IPS-NIHi7 (cell line): ENCODE data around the gene FEZ2.
A peak's percentile ranks its signal among the peaks of the same experiment; 100 is the strongest.
"Not testable (repeated sequence)": the region's sequence is repeated elsewhere in the genome, so short reads cannot be mapped to it uniquely, and the experiment has no call there.

Experiments used
- DNase-seq: peaks from one replicate; pipeline ENCODE4 v3.0.0; 2012; ENCODE audit warnings: mixed read lengths; ENCODE audit errors: extremely low spot score

FEZ2 gene, protein sequence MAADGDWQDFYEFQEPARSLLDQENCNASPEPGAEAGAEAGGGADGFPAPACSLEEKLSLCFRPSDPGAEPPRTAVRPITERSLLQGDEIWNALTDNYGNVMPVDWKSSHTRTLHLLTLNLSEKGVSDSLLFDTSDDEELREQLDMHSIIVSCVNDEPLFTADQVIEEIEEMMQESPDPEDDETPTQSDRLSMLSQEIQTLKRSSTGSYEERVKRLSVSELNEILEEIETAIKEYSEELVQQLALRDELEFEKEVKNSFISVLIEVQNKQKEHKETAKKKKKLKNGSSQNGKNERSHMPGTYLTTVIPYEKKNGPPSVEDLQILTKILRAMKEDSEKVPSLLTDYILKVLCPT

DNA sequence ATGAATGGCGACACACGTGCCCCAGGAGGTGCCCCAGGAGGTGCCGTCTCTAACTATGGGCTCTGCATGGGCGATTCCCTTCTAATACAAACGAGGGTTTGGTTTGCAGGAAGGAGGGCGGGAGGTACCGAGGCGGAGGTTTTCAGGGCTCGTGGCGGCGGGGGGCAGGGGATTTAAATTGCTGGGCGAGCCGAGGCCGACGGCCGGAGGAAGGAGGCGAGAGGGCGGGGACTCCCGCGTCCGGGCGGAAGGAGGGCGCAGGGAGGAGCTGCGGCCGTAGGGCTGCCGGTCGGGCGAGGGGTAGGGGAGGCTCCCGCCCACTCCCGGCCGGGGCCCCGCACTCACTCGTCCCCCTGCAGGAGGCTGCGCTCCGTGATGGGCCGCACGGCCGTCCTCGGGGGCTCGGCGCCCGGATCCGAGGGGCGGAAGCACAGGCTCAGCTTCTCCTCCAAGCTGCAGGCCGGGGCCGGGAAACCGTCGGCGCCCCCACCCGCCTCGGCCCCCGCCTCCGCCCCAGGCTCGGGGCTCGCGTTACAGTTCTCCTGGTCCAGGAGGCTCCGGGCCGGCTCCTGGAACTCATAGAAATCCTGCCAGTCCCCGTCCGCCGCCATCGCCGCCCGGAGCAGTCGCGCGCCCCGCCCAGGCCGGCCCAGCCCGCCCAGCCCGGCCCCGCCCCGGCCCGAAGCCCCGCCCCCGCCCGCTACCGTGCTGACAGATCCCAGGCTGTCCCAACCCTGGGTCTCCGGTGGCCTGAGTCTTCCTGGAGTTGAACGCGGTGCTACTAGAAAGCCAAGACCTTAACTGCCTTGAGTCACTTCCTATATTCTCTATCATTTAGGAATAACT lies at the start of gene FEZ2:
TSS of gene FEZ2 (minus strand) at position 637 of the 846 bp plus-strand sequence. CDS start at position 611, 26 bp downstream.
- DNase-seq = peak; percentile 94

DNA sequence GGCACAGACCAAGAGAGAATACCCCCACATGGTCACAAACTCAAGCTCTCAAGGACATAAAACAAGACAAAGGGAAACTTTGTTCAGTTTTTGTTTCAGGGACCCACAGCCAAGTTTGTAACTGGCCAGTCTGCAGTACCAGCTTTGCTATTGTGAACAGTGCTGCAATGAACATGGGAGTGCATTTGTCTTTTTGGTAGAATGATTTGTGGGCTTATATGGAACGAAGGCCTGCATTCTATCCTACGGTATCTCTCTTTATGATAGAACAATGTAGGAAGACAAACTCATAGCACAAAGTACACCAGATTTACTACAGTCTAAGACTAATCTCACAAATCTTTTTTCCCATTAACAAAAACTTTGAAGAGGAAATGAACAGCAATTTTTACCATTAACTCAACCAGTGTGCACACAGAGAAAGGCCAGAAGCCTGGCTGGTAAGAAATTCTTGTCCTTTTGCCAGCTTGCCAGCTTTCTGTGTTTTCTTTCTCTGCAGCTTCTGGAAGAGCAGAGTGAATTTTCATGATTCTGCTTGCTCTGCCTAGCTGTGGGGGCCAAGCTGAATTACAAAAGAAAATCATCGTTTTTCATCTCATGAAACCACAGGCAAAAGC lies 37.1 kb upstream of the FEZ2 start:
- no peak for DNase-seq

DNA sequence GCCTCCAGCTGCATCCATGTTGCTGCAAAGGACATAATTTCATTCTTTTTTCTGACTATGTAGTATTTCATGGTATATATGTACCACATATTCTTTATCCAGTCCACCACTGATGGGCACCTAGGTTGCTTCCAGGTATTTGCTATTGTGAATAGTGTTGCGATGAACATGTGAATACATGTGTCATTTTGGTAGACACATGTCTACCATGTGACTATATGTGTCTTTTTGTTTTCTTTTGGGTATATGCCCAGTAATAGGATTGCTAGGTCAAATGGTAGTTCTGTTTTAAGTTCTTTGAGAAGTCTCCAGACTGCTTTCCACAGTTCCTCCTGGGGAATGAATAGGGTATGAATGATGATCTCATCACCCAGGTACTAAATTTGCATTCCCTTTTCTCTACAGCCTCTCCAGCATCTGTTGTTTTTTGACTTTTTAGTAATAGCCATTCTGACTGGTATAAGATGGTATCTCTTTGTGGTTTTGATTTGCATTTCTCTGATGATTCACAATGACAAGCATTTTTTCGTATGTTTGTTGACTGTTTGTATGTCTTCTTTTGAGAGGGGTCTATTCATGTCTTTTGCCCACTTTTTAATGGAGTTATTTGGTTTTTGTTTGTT lies 35.6 kb upstream of the FEZ2 start:
- no peak for DNase-seq

DNA sequence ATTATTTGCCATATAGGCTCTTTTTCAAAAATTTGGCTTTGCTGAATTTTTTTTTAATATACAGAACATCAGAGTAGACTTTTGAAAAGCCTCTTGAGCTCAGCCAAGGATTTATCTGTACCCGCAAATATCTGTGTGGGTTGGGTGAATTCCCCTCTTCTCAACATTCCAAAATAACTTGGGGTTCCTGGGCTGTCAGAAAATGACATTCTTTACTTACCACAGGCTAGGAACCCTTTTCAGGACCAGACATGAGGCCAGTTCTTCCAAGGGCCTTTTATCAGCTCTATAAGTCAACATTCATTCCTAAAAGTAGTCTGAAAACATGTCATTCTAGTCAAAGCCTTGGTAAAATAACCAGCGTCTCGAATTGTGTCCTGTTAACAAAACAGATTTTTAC lies 28.8 kb upstream of the FEZ2 start:
- no peak for DNase-seq

DNA sequence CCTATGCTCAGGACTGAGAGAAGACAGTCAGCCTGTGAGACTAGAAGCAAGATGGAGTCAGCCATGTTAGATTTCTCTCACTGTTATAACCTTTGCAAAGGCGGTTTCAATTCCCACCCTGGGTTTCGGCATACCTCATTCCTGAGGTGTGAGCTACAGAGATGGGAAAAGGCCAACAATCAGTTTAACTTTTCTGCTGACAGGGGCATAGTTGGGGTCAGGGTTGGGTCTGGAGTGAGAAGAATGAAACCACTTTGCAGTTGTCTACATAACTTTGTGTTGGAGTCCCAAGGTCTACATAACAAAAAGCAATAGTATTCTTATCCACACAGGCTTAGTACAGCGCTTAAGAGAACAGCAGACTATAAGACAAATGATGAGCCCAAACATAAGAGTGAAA lies 28.1 kb upstream of the FEZ2 start:
- no peak for DNase-seq

DNA sequence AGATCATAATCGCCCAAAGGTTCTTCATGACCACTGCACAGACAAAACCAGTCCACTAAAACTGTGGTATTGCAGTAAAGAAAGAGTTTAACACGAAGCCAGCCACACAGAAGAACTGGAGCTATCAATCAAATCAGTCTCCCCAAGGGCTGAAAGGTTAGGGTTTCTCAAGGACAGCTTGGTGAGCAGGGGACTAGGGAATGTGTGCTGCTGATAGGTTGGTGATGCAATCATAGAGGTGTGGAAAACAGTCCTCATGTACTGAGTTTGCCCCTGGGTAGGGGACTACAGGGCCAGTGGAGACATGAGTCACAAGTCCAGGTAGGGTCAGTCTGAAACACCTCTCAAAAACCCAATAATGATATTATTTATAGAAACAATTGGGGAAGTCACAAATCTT lies 27.3 kb upstream of the FEZ2 start:
- no peak for DNase-seq

DNA sequence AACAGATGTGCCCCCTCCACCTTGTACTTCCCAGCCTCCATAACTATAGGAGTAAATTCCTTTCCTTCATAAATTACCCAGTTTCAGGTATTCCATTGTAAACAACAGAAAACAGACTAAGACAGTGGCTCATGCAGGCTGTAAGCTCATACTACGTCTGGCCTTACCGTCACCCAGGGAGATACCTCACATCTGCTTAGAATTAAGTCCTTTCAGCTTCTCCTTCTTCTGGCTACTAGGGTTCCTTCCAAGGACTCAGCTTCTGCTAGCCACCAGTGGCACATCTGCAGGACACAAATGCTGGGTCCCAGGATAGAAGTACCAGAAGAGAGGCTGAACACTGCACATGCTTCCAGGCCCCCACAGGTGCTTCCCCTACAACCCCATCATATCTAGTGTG lies 22.4 kb upstream of the FEZ2 start:
- no peak for DNase-seq

DNA sequence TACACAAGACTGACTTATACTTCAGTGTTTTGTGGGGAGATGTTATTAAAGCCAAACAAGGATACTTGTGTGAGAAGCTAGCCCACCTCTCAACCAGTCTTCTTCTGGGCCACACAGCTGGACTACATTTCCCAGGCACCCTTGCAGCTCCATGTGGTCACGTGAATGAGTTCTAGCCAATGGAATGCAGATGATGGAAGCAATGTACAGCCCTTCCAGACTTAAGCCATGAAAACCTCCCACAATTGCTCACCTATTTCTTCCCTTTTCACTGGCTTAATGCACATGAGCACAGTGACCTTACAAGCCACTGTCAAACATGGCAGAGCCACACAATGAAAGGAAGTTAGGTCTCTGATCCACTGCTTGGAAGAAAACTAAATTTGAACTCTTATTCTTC lies 20.4 kb upstream of the FEZ2 start:
- peak; percentile 76 for DNase-seq

DNA sequence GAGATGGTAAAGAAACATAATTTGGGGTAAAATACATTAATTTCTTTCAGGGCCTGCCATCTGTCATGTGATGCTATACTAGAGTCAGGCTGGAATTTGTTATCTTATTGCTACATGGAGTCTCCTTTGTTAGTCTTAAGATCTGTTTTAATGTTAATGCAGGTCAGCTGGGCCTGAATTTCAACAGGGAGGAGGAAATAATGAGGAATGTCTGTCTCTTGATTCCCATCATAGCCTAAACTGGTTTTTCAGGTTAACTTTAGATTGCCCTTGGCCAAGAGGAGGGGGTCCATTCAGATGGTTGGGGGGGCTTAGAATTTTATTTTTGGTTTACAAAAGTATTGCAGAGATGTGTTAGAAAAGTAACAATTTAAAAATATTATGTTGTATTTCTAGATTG lies 19.0 kb upstream of the FEZ2 start:
- no peak for DNase-seq

DNA sequence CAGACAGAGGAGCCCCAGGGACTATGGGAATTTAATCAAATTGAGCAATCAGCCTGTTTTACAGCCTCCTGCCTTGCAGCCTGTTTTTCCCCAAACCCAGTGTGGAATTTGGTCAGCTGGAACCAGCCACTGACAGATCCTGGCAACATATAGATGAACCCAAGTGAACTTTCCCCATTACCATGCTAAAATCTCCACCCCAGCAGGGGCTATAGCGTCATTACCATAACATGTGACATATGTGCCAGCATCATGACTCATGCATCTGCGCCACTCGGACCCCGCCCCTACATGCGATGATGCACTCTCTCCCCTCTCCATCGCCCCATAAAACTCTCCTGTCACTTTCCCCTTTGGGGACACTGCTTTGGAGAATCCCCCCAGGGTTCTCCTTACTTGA lies 17.3 kb upstream of the FEZ2 start:
- DNase-seq = peak; percentile 17

DNA sequence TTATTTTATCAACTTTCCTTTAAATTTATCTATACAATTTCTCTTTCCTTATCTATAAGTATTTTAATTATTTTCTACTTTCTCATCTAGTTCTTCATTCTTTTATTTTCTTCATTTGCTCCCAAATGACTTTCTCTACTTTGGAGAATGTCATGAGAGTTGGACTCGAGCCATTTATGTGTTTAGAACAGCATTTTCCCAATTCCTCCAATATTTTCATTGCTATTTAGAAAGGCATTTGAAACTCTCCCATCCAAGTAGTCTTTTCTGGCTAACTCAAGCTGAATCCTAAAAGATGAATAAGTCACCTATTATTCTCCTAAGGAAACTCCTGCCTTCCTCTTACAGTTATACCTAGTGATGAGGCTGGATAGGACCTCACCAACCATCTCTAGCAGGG lies 15.8 kb upstream of the FEZ2 start:
- no peak for DNase-seq

DNA sequence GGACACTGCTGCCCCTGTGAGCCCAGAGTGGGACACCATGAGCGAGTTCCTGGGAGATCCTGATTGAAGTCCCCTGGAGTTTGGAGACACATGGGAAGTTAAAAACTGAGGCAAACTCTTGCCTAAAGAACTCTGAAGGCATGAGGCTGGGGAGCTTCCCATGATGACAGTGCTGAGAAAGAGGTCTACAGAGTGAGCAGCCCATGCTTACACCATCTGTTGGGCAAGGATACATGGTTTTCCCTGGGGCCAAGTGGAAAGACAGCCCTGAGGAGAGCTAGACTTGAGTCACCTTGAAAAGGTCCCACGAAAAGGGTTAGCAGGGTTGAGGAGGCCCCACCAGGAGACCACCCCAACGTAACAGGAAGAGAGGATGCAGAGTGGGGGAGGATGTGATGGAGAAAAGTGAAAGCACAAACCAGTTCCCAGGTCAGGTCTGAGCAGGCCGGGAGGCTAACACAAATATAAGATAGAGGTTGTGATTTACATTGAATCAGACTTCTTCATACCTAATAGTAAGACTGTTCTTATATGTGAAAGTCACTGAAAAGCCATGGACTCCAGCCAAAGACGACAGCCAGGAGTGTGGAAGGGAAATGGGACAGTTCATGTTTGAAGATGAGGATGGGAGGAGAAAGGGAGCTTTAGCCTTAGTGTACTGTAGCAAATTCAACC lies 13.5 kb upstream of the FEZ2 start:
- no peak for DNase-seq

DNA sequence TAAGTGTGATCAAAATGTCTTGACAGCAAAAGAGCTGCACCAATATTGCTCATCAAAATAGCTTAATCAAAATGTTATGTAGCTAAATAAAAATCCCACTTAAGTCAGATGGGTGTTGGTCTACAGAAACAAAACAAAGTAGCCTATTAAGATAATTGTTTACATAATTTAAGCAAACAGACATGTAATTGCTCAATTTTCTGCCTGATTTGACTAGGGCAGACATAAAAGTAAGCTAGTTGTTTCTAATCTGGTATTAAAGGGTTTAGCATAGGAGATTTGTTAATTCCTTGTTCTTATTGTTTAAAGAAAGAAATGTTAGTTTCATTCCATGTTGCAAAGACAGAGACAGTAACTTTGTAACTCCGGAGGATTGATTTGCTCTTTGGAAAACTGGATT lies 11.5 kb upstream of the FEZ2 start:
- DNase-seq = no peak

DNA sequence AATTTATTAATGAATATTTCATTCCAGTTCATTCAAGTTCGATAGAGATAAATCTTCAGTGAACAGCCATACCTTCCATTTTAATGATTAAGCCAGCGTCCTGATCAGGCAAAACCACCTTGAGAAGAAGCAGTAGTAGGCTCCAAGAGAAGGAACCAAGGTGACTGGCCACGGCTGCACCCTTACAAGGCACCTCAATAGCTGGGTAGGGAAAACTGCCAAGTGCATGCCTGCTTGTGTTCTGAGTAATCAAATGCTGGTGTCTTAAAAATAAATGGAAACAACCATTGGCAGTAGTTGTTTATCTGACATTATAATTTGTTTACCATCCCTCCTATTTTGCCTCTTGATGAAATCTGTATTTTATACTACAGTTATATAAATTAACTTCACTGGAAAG lies 10.0 kb upstream of the FEZ2 start:
- DNase-seq = no peak

DNA sequence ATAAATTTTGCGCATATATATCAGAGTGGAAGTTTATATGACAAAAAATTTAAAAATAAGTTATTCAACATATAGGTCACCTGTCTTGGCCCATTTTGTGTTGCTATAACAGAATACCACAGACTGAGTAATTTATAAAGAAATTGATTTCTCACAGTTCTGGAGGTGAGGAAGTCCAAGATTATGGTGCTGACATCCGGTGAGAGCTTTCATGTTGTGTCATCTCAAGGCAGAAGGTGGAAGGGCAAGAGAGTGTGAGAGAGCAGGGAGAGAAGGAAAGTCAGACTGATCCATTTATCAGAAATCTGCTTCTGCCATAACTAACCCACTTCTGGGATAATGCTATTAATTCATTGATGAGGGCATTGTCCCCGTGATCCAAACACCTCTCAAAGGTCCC lies 9.0 kb upstream of the FEZ2 start:
- no peak for DNase-seq

DNA sequence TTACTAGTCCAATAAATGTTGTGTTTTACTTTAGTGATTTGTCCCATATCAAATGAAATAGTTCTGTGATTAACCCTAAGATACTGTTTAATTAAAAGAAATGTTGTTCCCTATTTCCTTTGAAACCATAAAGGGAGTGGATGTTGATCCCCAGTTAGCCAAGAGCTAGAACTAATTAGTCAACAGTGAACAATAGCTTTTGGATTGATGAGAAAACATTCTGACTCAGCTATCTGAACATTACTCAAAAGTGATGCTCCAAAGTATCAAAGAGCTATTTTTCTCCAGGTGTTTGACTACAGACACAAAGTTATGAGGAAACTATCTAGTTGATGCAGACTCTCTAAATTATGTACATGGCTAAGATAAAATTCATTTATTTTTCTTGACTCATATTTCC lies 7.3 kb upstream of the FEZ2 start:
- DNase-seq = no peak

DNA sequence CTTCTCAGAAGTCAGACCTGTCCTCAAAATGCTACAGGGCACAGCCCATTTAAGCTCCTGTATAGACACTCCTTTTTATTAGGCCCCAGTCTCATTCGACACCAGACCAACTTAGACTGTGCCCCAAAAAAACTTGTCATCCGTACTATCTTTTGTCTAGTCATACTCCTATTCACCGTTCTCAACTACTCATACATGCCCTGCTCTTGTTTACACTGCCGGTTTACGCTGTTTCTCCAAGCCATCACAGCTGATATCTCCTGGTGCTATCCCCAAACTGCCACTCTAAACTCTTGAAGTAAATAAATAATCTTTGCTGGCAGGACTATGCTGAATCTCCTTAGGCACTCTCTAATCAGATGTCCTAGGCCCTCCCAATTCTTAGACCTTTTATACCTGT lies 5.7 kb upstream of the FEZ2 start:
- not testable (repeated sequence) for DNase-seq

DNA sequence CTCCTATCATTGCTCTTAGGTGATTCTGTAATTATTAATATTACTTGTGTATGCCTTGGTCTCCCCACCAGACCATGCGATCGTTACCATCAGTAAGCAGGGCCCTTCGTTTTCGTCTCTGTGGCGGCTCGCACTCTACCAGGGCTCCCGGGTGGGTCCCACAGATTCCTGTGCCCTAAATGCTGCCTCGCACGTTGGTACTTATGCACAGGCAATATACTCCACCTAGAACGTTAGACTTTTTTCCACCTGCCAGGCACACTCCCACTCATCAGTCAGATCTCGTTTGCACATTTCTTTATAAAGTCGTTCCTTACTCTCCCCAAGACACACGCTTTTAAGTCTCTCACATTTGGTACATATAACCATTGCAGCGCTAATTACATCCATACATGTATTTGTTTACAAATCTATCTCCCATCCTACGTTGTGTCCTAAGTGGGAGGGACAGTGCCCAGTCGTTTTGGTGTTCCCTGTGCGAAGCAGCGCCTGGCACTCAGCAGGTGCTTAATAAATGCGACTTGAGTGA lies 901 bp downstream of the FEZ2 start:
- no peak for DNase-seq

DNA sequence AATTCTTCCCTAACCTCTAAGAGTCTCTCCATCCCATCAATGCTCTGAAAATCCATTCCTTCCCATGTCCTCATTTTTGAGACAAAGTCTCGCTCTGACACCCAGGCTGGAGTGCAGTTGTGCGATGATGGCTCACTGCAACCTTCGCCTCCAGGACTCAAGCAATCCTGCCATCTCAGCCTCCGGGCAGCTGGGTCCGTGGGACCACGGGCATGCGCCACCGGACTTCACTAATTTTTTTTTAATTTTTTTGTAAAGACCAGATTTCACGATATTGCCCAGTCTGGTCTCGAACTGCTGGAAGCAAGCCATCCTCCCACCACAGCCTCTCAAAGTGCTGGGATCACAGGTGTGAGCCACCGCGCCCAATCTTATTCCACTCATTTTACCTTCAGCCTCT lies 1.6 kb downstream of the FEZ2 start:
- DNase-seq = no peak

DNA sequence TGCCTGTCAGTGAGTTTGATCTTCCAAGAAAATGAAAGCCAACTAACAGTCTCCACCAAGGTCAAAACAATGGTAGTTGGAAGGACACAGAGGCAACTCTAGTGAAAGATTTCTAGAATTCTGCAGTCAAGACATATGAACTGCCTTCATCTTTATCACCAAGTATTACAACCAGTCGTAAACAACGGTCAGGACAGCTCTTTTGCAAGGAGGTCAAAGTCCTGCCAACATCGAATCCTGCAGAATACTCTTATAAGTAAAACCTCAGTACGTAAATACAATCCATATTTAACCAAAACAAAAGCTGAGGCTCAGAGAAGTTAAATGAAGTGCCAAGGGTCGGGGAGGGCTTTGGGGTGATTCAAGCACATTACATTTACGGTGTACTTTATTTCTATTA lies 3.1 kb downstream of the FEZ2 start:
- no peak for DNase-seq

DNA sequence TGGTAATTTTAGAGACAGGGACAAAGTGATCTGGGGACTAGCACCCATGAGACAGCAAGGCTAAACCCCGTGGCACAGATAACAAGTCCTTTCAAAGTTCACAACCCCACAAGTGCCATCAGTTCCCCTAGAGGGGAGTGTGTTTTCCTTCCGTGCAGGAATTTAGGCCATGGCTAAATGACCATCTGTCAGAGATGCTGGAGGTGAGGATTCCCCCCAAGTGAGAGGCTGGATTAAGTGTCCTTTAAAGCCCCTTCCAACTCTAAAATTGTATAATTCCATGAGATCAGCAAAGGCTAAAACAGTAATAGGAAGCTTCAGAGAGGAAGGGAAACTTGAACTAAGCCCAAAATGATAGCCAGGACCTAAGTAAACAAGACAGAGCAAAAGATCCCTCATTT lies 8.7 kb downstream of the FEZ2 start:
- no peak for DNase-seq

DNA sequence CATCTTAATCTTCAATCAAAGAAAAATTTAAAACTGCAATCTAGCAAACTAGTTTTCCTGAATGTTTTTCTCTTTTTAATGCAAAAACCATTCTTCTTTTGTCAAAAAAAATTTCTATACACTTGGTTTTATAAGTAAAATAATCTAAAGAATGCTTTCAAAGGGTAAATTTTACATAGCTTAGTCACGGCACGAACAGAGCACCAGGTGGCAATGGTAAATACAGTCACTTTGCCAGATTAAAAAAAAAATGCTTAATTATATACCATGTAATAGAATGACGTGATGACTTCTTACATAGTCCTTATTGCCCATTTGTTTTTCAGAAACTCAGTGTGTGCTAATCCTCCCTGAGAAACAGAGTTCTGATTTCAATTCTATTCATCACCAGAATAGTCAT lies 10.4 kb downstream of the FEZ2 start:
- DNase-seq = no peak
